ENCODE data around the gene OSBPL1A. TPM values are rescaled to one million over a fixed set of nuclear protein-coding genes. Genes with fewer than 3 reads are reported as not detected.

Gene OSBPL1A
- 10 to 100 TPM; 52.9 to 67.6 (median 59.0) TPM for total RNA-seq

GRCh38 chr18:24397694-24398368 is at the start of gene OSBPL1A:
Gene OSBPL1A, minus strand, starts transcription at chr18:24397824. Its CDS starts 20,291 bp downstream, at chr18:24377533.
- peak within 1 kb of the TSS; percentile 74 to 87 (median 76) for H3K27ac ChIP-seq
- DNase-seq: peak; percentile 75 to 97 (median 95)
- no peaks in the 10 kb centered on the region for H3K27me3 ChIP-seq
- H3K4me1 ChIP-seq: peaks cover 0 to 9% (median 4%) of the 10 kb centered on the region in 4 donors
- TF ChIP-seq POLR2A (IDR thresholded peaks at IDR 0.05) (peak; percentile 41 to 61), CTCF (IDR thresholded peaks at IDR 0.05) (no peak)
- no peaks in the 10 kb centered on the region for H3K9me3 ChIP-seq
- H3K4me3 ChIP-seq: peak within 1 kb of the TSS; percentile 63 to 82 (median 71)
- H3K36me3 ChIP-seq: no peaks in the 10 kb centered on the region

- Histone ChIP-seq H3K9me3 (no peaks in the 10 kb centered on the region), H3K27ac (no peak overlapping the region), H3K4me1 (no peaks in the 10 kb centered on the region), H3K36me3 (peaks cover 0 to 51% (median 0%) of the 10 kb centered on the region in 3 donors), H3K27me3 (no peaks in the 10 kb centered on the region), H3K4me3 (no peak overlapping the region)
- no peak for DNase-seq
- peak in 3 of 6 experiments; percentile 30 to 43 (median 32) for TF ChIP-seq CTCF (IDR thresholded peaks at IDR 0.05)
- no peak for TF ChIP-seq POLR2A (IDR thresholded peaks at IDR 0.05)
Observed at GRCh38 chr18:24446953-24447538, 49.4 kb upstream of the OSBPL1A start.

- Histone ChIP-seq H3K4me3 (no peak overlapping the region), H3K27ac (no peak overlapping the region), H3K4me1 (no peaks in the 10 kb centered on the region), H3K36me3 (peaks cover 0 to 51% (median 0%) of the 10 kb centered on the region in 3 donors), H3K27me3 (no peaks in the 10 kb centered on the region), H3K9me3 (no peaks in the 10 kb centered on the region)
- no peak for DNase-seq
- TF ChIP-seq POLR2A (IDR thresholded peaks at IDR 0.05) (no peak), CTCF (IDR thresholded peaks at IDR 0.05) (no peak)
Observed at GRCh38 chr18:24446453-24446852, 48.8 kb upstream of the OSBPL1A start.

- TF ChIP-seq POLR2A (IDR thresholded peaks at IDR 0.05) (no peak), CTCF (IDR thresholded peaks at IDR 0.05) (no peak)
- no peak overlapping the region for H3K4me3 ChIP-seq
Observed at GRCh38 chr18:24443870-24444269, 46.2 kb upstream of the OSBPL1A start.

GRCh38 chr18:24436939-24437338 is 39.3 kb upstream of the OSBPL1A start:
- TF ChIP-seq CTCF (IDR thresholded peaks at IDR 0.05) (no peak), POLR2A (IDR thresholded peaks at IDR 0.05) (no peak)
- no peak overlapping the region for H3K27ac ChIP-seq
- DNase-seq: no peak
- H3K27me3 ChIP-seq: no peaks in the 10 kb centered on the region
- H3K4me3 ChIP-seq: no peak overlapping the region
- H3K36me3 ChIP-seq: peaks cover 0 to 21% (median 0%) of the 10 kb centered on the region in 3 donors
- H3K4me1 ChIP-seq: no peaks in the 10 kb centered on the region
- no peaks in the 10 kb centered on the region for H3K9me3 ChIP-seq

More at GRCh38 chr18:24443870-24444269, 46.2 kb upstream of the OSBPL1A start:
- Histone ChIP-seq H3K9me3 (no peaks in the 10 kb centered on the region), H3K27me3 (no peaks in the 10 kb centered on the region), H3K4me1 (no peaks in the 10 kb centered on the region), H3K27ac (no peak overlapping the region), H3K36me3 (peaks cover 0 to 41% (median 0%) of the 10 kb centered on the region in 3 donors)
- DNase-seq: no peak

All from Peyer's patch (tissue), 4 donors.